SK-N-SH (cell line): Measurements from ENCODE around the gene SPSB3. TPM values are rescaled to one million over a fixed set of nuclear protein-coding genes. Genes with fewer than 3 reads are reported as not detected.

Experiments used
- CTCF ChIA-PET: fragments of 300-600, 350-600 bp; formaldehyde crosslinking; extraction: SDS; loops from one replicate; lab custom pipeline; 2021; lab: Yijun Ruan, JAX
- POLR2A ChIA-PET: fragments of 350-600 bp; sonication (Branson Sonifier 250); formaldehyde crosslinking; extraction: SDS; loops from one replicate; lab custom pipeline; 2020; ENCODE audit warnings: antibody characterized with exemption, inconsistent platforms; lab: Yijun Ruan, JAX
- DNase-seq: peaks from one replicate; pipeline ENCODE4 v3.0.0; 2012
- H2AFZ ChIP-seq: fragments of 200-600 bp; sonication (generic); 2 replicates; pipeline ENCODE4 v1.8.1; 2016; ENCODE audit warnings: antibody characterized with exemption, mild to moderate bottlenecking, low read depth
- H3F3A ChIP-seq: fragments of 200-600 bp; sonication (generic); replicated peaks from 2 replicates; pipeline ENCODE3; 2016; ENCODE audit warnings: antibody characterized with exemption, mild to moderate bottlenecking; ENCODE audit not compliant: insufficient read depth
- H3K27ac ChIP-seq, 2 experiments: fragments of 200-500 bp in 1 of 2; fragments of 200-600 bp in 1 of 2; sonication (Bioruptor generic) in 1 of 2; sonication (generic), shearing (Covaris generic) in 1 of 2; 2 replicates each; pipeline versions ENCODE4 v1.5.1 to v1.6.1; 2014 to 2016; ENCODE audit warnings: low read depth in 2 of 2, inconsistent platforms in 1 of 2, low read length in 1 of 2, mild to moderate bottlenecking in 1 of 2, mixed read lengths in 1 of 2
- H3K27me3 ChIP-seq: fragments of 200-600 bp; sonication (generic), shearing (Covaris generic); 2 replicates; pipeline ENCODE4 v1.6.1; 2016; ENCODE audit warnings: mixed run types; ENCODE audit not compliant: insufficient read depth
- H3K36me3 ChIP-seq, 2 experiments: fragments of 200-500 bp in 1 of 2; fragments of 200-600 bp in 1 of 2; sonication (Bioruptor generic) in 1 of 2; sonication (generic) in 1 of 2; replicated peaks in 1 of 2; 2 replicates each; pipeline versions ENCODE3 to v1.5.1; 2014 to 2016; ENCODE audit warnings: low read length in 1 of 2, mild to moderate bottlenecking in 1 of 2; ENCODE audit not compliant: insufficient read depth in 2 of 2, control insufficient read depth in 1 of 2
- H3K4me1 ChIP-seq, 2 experiments: fragments of 200-500 bp in 1 of 2; fragments of 200-600 bp in 1 of 2; sonication (Bioruptor generic) in 1 of 2; sonication (generic), shearing (Covaris generic) in 1 of 2; 2 replicates each; pipeline versions ENCODE4 v1.5.1 to v1.6.1; 2014 to 2016; ENCODE audit warnings: low read depth in 1 of 2, low read length in 1 of 2, mixed run types in 1 of 2; ENCODE audit not compliant: insufficient read depth in 2 of 2, control insufficient read depth in 1 of 2
- H3K4me2 ChIP-seq: fragments of 200-600 bp; sonication (generic), shearing (Covaris generic); 2 replicates; pipeline ENCODE4 v1.6.1; 2017; ENCODE audit warnings: mixed run types
- H3K4me3 ChIP-seq, 2 experiments: fragments of 200-500 bp in 1 of 2; fragments of 200-600 bp in 1 of 2; sonication (Bioruptor generic) in 1 of 2; sonication (generic), shearing (Covaris generic) in 1 of 2; 2 replicates each; pipeline versions ENCODE4 v1.5.1 to v1.8.1; 2014 to 2016; ENCODE audit warnings: low read depth in 2 of 2, inconsistent platforms in 1 of 2, low read length in 1 of 2, mild to moderate bottlenecking in 1 of 2, mixed read lengths in 1 of 2, moderate library complexity in 1 of 2
- H3K79me2 ChIP-seq: fragments of 200-600 bp; sonication (generic); 2 replicates; pipeline ENCODE4 v1.8.1; 2017; ENCODE audit warnings: mild to moderate bottlenecking; ENCODE audit not compliant: insufficient read depth
- H3K9ac ChIP-seq: fragments of 200-600 bp; sonication (generic); 2 replicates; pipeline ENCODE4 v1.6.1; 2017; ENCODE audit warnings: mixed run types
- H3K9me2 ChIP-seq: fragments of 200-600 bp; sonication (generic); 2 replicates; pipeline ENCODE4 v1.6.1; 2017; ENCODE audit warnings: mixed run types
- H3K9me3 ChIP-seq: fragments of 200-600 bp; sonication (generic); 2 replicates; pipeline ENCODE4 v1.6.1; 2017; ENCODE audit warnings: mixed run types, mild to moderate bottlenecking, moderate library complexity
- H4K20me1 ChIP-seq: fragments of 200-600 bp; sonication (generic); 2 replicates; pipeline ENCODE4 v1.6.1; 2017; ENCODE audit warnings: mild to moderate bottlenecking, mixed run types; ENCODE audit not compliant: insufficient read depth
- CHD2 ChIP-seq: fragments of 150-350 bp; IDR thresholded peaks from 2 replicates; pipeline ENCODE4 v1.6.1; 2018; ENCODE audit warnings: low read length; ENCODE audit not compliant: partially characterized antibody
- CTCF ChIP-seq: fragments of 200-600 bp; sonication (generic); IDR thresholded peaks from 2 replicates; pipeline ENCODE4 v1.6.1; 2017; ENCODE audit warnings: antibody characterized with exemption, mild to moderate bottlenecking, moderate library complexity
- ELF1 ChIP-seq: IDR thresholded peaks from 2 replicates; pipeline ENCODE4 v1.4.0; 2012
- FOSL2 ChIP-seq: IDR thresholded peaks from 2 replicates; pipeline ENCODE4 v1.4.0; 2012; ENCODE audit warnings: low read depth, mild to moderate bottlenecking, moderate library complexity, borderline replicate concordance
- FOXJ3 ChIP-seq: sonication (generic); formaldehyde crosslinking; IDR thresholded peaks from 2 replicates; pipeline ENCODE4 v1.5.1; 2020; ENCODE audit warnings: mild to moderate bottlenecking, missing genetic modification reagents
- FOXM1 ChIP-seq: IDR thresholded peaks from 2 replicates; pipeline ENCODE4 v1.4.0; 2012; ENCODE audit warnings: low read depth, mild to moderate bottlenecking
- GATA2 ChIP-seq: sonication (generic); formaldehyde crosslinking; IDR thresholded peaks from 2 replicates; pipeline ENCODE4 v1.5.0; 2020; ENCODE audit warnings: mild to moderate bottlenecking, missing genetic modification reagents
- IRF3 ChIP-seq: fragments of 150-350 bp; IDR thresholded peaks from 2 replicates; pipeline ENCODE4 v1.6.1; 2016; ENCODE audit warnings: mild to moderate bottlenecking, low read depth, low read length
- JUND ChIP-seq: IDR thresholded peaks from 2 replicates; pipeline ENCODE4 v1.4.0; 2012
- MXI1 ChIP-seq: IDR thresholded peaks from 2 replicates; pipeline ENCODE4 v1.6.1; 2012; ENCODE audit warnings: mild to moderate bottlenecking, low read depth, low read length, improper control_type of control experiment
- NFIC ChIP-seq: IDR thresholded peaks from 2 replicates; pipeline ENCODE4 v1.4.0; 2012; ENCODE audit warnings: borderline replicate concordance
- NRF1 ChIP-seq: IDR thresholded peaks from 2 replicates; pipeline ENCODE4 v1.6.1; 2012; ENCODE audit warnings: low read depth, mild to moderate bottlenecking, low read length
- RCOR1 ChIP-seq: fragments of 150-350 bp; IDR thresholded peaks from 2 replicates; pipeline ENCODE4 v1.6.1; 2017; ENCODE audit warnings: antibody characterized with exemption, low read length
- REST ChIP-seq: IDR thresholded peaks from 2 replicates; pipeline ENCODE4 v1.6.1; 2012; ENCODE audit warnings: mild to moderate bottlenecking, low read depth, low read length, moderate library complexity
- RXRA ChIP-seq: IDR thresholded peaks from 2 replicates; pipeline ENCODE4 v1.4.0; 2012; ENCODE audit warnings: low read depth, mild to moderate bottlenecking, borderline replicate concordance
- SMC3 ChIP-seq: IDR thresholded peaks from 2 replicates; pipeline ENCODE4 v1.6.1; 2012; ENCODE audit warnings: low read depth, low read length, improper control_type of control experiment
- TAF1 ChIP-seq: IDR thresholded peaks from 2 replicates; pipeline ENCODE4 v1.6.1; 2012; ENCODE audit warnings: low read depth, mild to moderate bottlenecking, low read length, moderate library complexity, borderline replicate concordance
- TCF12 ChIP-seq: IDR thresholded peaks from 2 replicates; pipeline ENCODE4 v1.4.0; 2012
- YY1 ChIP-seq: IDR thresholded peaks from 2 replicates; pipeline ENCODE4 v1.4.0; 2012; ENCODE audit warnings: low read depth, mild to moderate bottlenecking
- WGBS: methylation state at CpG from one replicate; pipeline ENCODE4 v1.1.6; 2017; ENCODE audit warnings: low lambda C conversion rate; 5-methylcytosine and 5-hydroxymethylcytosine counted together
- polyA plus RNA-seq, 3 experiments: library from polyadenylated mRNA; depleted of rRNA; stranded (reverse); fragments of >200 nt; gene quantifications; 2 replicates each; pipeline ENCODE4 v1.2.3, GENCODE V29; 2012
- TF ChIP-seq, protein P1 (sequence below): IDR thresholded peaks from 2 replicates; pipeline ENCODE4 v1.4.0; 2012; ENCODE audit warnings: low read depth, borderline replicate concordance

The SPSB3 gene
- polyA plus RNA-seq, 1 of the 3 experiments (the other 2 are of a cell fraction), result 40.6 TPM

DNA sequence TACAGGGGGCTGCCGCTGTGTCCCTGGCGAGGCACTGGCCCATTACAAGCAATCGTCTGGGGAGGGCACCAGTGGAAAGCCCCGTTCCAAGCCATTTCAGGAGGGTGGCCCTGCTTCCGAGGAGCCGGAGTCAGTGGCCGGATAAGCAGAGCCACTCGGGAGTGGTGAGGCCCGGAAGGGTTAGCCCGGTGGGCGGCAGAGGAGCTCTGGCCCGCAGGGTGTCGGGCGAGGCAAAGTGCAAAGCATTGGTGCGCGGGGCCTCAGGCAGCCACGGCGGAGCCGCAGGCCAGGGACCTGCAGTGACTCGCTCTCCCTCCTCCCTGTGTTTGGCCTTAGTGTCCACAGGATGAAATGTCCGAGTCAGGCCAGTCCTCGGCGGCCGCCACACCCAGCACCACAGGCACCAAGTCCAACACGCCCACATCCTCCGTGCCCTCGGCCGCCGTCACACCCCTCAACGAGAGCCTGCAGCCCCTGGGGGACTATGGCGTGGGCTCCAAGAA is 35.6 kb downstream of the SPSB3 start (continued):
- TF ChIP-seq MXI1 (no peak), NRF1 (no peak), GATA2 (CRISPR knock-in tag) (no peak)
- TF ChIP-seq, protein P1, sequence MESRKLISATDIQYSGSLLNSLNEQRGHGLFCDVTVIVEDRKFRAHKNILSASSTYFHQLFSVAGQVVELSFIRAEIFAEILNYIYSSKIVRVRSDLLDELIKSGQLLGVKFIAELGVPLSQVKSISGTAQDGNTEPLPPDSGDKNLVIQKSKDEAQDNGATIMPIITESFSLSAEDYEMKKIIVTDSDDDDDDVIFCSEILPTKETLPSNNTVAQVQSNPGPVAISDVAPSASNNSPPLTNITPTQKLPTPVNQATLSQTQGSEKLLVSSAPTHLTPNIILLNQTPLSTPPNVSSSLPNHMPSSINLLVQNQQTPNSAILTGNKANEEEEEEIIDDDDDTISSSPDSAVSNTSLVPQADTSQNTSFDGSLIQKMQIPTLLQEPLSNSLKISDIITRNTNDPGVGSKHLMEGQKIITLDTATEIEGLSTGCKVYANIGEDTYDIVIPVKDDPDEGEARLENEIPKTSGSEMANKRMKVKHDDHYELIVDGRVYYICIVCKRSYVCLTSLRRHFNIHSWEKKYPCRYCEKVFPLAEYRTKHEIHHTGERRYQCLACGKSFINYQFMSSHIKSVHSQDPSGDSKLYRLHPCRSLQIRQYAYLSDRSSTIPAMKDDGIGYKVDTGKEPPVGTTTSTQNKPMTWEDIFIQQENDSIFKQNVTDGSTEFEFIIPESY, result no peak
- TF ChIP-seq, all 33 proteins: peak for 0

DNA sequence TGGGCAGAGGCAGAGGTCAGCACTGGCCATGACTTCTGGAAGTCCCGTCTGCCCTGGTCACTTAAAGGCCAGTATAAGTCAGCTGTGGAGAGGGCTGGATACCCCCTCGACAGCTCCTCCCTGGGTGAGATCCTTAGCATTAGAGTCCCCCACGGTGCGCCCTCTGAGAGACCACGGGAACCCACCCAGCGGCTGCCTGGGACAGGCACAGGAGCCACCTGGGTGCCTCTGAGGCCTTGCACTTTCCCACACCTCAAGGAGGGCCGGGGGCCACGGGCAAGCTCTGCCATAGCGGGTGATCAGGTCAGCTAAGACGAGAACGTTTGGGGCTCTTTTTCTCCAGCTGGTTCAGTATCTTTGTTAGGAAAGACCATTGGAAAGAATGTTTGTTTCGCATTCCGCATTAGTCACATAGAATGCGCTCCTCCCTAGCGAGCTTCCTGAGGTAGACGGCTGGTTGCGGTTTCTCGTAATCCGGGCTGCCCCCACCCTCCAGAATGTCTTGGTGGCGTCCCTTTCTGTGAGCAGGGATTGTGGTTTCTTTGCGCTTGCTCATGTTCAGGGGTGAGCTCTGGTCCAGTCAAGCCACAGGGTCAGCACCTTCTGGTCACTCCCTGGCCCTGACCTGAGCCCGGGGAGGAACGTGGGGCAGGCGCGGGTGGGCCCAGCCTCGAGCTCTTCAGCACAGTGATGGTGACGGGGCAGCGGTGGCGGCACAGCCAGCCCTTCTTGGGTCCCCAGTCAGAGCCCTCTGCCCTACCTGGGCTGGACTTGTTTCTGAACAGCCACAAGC is 36.3 kb downstream of the SPSB3 start:
- Histone ChIP-seq H3K9me3 (no peaks in the 10 kb centered on the region), H3K79me2 (no peaks in the 10 kb centered on the region), H3K4me1 (no peaks in the 10 kb centered on the region), H3F3A (no peaks in the 10 kb centered on the region), H3K27ac (no peak overlapping the region), H4K20me1 (no peaks in the 10 kb centered on the region), H3K27me3 (no peaks in the 10 kb centered on the region), H2AFZ (no peak overlapping the region), H3K4me2 (no peak overlapping the region), H3K4me3 (no peak overlapping the region), H3K36me3 (peaks cover 4 to 59% of the 10 kb centered on the region in 2 experiments), H3K9me2 (no peaks in the 10 kb centered on the region), H3K9ac (no peak overlapping the region)
- ChIA-PET POLR2A (interaction anchor here (0.7 kb wide), 1 partner anchor 10 kb away, joined by 4 read pairs; no protein-coding TSS in a partner anchor), CTCF (interaction anchor here (0.7 to 1.0 kb wide), 2 partner anchors 22 to 23 kb away, joined by 3 to 4 read pairs; no protein-coding TSS in a partner anchor)
- 94% methylated on average over 12 of the region's 29 CpGs for WGBS
- no peak for DNase-seq
- TF ChIP-seq RCOR1 (no peak), SMC3 (no peak), TCF12 (no peak), RXRA (no peak), ELF1 (no peak), TAF1 (no peak), FOSL2 (no peak), JUND (no peak), CTCF (no peak), REST (no peak), CHD2 (no peak), FOXM1 (no peak), YY1 (no peak), IRF3 (no peak), FOXJ3 (no peak), NFIC (no peak)
- TF ChIP-seq, protein P1, result no peak
